HG03558 (cell line): ENCODE data around the gene C1QL2.

ENCODE experiments used
- ATAC-seq: cut with Tn5 transposase; IDR thresholded peaks from one replicate; pipeline ENCODE4 v1.9.1; 2021; ENCODE audit warnings: moderate number of reproducible peaks; ENCODE audit not compliant: unreplicated experiment; ENCODE audit errors: extremely low read depth

Gene C1QL2

DNA sequence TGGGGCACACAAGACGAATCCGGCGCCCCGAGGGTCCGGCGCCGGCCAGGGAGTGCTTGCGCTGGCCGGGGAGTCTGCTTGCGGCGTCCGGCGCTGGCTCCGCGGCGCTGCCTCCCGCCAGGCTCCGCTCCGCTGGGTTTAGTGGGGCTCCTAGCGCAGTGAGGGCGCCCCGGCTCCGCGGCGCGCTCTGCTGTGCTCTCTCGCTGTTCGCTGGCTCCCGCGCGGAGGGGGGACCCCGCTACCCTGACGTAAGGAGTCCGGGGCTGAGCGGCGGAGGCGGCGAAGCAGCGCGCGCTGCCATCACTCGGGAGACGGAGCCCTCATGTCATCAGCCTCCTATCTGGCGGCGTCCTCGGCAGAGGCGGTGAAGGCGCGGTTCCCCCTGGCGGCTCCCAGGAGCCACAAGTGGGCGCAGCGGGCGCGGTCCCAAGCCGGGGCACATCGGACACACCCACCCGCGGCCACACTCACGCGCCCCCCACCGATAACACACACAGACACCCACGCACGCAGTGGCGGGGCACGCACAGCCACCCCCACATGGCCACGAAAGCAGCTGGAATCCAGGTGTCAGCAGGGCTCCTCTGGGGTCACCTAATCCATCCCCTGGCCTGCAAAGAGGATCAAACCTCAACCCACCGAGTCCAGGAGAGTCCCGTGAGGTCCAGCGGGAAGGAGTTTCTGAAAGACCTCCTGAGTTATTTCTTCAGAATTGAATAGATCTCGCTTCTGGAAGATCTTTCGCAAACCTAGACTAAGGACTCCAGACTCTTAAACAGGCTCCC is at the start of gene C1QL2:
C1QL2 (minus strand) TSS at position 189 of the 785 bp plus-strand sequence. CDS start 482 bp downstream, outside the sequence.
- ATAC-seq, result no peak

DNA sequence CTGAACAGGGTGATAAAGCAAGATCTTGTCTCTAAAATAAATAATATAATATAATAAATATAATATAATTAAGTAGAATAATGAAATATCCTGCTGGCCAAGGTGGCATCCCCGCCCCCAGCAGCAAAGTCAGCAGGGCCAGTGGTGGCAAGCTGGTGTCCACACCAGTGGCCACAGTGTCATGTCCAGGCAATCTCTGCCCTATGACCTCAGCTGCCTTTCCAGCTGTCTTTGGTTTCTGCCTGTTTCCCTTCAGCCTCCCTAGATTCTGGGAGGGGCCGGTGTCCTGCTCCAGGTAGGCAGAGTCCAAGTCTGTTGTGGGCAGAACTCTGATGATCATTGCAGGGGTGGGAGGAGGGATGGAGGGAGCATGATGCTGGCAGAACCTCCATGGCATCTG is 48.9 kb upstream of the C1QL2 start:
- ATAC-seq, result no peak

GRCh38 chr2:119206201-119206600 is 47.6 kb upstream of the C1QL2 start:
- no peak for ATAC-seq

GRCh38 chr2:119205001-119205706 is 46.6 kb upstream of the C1QL2 start:
- ATAC-seq, result no peak

DNA sequence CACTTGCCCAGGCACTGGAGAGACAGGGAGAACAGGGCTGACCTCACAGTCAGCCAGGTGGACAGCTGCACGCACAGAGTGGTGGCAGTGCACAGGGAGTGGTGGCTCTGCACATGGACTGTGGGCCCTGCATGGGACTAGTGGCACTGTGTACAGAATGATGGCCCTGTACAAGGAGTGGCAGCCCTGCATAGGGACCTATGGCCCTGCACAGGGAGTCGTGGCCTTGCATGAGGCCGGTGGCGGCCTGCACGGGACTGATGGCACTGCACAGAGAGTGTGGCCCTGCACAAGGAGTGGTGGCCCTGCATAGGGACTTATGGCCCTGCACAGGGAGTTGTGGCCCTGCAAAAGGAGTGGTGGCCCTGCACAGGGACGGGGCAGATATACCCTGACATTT is 46.0 kb upstream of the C1QL2 start:
- ATAC-seq, result no peak

GRCh38 chr2:119202610-119203310 is 44.2 kb upstream of the C1QL2 start:
- no peak for ATAC-seq

GRCh38 chr2:119201815-119202214 is 43.3 kb upstream of the C1QL2 start:
- no peak for ATAC-seq

- ATAC-seq, result no peak
Measured at GRCh38 chr2:119198240-119198840, 39.8 kb upstream of the C1QL2 start.

- no peak for ATAC-seq
Measured at GRCh38 chr2:119197529-119198239, 39.1 kb upstream of the C1QL2 start.

GRCh38 chr2:119197126-119197405 is 38.5 kb upstream of the C1QL2 start:
- no peak for ATAC-seq

- no peak for ATAC-seq
Measured at GRCh38 chr2:119196301-119197125, 38.0 kb upstream of the C1QL2 start.

- no peak for ATAC-seq
Measured at GRCh38 chr2:119195887-119196286, 37.3 kb upstream of the C1QL2 start.

DNA sequence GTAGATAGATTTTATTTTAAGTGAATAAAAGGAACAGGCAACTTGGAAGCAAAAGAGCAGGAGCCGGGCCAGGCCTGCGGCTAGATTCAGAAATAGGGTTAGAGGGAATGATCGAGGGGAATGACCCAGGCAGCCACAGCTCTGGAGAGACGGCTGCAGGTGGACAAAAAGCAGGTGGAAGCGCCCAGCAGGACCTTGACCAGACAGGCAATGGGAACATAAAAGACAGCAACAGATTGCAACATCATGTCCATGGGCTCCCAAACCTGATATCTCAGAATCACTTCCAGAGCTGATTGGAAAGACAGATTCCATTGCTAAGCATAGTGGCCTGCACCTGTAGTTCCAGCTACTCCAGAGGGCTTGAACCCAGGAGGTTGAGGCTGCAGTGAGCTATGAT is 36.5 kb upstream of the C1QL2 start:
- no peak for ATAC-seq

DNA sequence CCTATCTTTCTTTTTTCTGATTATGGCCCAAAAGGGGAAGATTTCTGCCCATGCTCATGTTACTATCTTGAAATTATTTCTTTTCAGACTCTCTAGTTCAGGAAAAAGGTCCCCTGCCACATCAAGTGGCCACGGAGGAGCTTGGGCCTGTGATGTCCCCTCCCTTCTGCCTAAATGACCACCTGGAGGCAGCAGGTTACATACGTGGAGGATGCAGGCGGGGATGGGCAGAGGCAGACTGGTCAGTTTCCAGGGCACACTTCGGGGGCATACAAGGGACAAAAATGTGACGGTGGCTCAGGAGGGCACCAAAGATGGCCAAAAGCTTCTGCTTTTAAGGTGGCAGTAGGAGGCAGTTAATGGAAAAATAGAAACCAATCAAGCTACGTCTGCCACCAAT is 34.3 kb upstream of the C1QL2 start:
- no peak for ATAC-seq

DNA sequence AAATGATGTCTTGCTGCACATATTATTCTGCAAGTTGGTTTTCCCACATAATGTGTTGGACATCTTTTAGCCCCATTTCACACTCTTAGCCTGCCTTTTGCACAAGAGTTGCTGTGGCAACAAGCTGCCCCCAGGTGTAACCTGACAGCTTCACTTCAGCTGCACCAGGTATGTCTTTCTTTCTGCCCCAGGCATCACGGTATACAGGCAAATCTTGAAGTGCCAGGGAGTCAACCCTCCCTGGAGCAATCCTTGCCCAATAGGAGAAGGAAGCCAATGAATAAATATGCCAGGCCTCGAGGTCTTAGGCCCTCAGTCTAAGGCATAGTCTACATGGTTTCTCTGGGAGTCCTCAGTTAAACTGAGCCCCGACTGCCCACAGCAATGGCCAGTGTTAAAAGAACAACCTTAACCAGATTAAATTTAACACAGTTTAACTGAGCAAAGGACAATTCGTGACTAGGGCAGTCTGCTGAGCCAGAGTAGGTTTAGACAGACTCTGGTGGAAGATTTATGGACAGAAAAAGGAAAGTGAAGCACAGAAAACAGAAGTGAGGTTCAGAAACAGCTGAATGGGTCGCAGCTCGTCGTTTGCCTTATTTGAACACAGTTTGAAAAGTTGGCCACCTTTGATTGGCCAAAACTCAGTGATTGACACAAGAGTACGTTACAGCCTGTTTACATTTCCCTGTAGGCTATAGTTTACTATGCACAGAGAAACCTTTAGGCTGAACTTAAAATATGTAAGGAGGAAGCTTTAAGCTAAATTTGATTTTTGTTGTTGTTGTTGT is 32.0 kb upstream of the C1QL2 start:
- no peak for ATAC-seq

- ATAC-seq, result no peak
Measured at GRCh38 chr2:119184512-119184911, 26.0 kb upstream of the C1QL2 start.

DNA sequence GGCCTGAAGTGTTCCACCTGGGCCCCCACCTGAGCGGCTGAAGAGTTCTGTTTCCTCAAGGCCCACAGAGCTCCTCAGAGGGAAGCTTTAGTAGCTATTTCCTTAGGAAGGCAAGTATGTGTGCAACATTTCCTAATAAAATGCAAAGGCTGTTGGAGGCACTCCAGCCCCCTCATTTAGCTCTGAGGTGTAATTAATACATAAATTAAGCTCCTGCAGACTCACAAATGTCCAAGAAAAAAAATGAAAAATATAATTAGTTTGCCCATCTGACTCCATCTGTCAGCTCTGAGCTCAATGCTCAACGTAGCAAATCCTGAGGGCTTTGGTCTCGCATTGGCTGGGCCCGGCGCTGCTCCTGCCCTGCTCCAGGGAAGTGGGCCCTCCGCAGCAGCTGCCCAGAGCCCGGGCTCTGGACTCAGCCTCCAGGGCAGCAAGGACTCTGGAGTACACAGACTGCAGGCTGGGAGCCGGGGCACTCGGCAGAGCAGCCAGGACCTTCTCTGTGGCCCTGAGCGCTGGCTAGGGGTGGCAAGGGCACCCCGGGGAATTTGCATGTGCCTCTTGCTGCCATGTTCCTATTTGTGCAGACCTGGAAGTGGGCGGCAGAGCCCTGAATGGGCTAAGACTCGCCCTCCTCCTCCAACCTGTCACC is 23.4 kb upstream of the C1QL2 start:
- no peak for ATAC-seq

DNA sequence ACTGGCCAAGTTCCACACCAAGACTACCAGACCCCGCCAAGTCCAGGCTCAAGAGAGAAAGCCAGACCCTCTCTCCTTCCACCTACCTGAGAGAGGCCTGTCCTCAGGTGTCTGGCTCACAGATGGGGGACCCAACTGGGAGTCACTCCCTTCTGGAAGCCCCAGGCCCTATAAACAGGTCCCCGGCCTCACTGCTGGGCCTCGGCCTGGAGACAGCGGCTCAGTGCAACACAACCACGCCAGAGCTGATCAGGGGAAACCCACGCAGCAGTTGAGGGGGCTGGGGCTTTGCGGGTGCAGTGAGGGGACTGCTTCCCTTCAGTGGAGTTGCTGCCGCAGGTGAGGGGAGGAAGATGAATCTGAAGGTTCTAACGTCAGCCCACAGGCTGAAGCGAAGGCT is 22.8 kb upstream of the C1QL2 start:
- ATAC-seq, result no peak
